ENCODE data around the gene UHRF2.
"Not testable (repeated sequence)": the region's sequence is repeated elsewhere in the genome, so short reads cannot be mapped to it uniquely, and the experiment has no call there.

The UHRF2 gene

GRCh38 chr9:6412487-6413364 lies at the start of gene UHRF2:
Gene UHRF2, plus strand, starts transcription at chr9:6413199. Its CDS starts 292 bp downstream, at chr9:6413491.
- DNase-seq (ENCODE audit: low spot score) = peak; percentile 98
- Mint-ChIP-seq H3K9me3 (no peaks in the 10 kb centered on the region), H3K36me3 (ENCODE audit: low read depth) (peaks cover 24% of the 10 kb centered on the region), H3K4me3 (peak within 1 kb of the TSS; percentile 92), H3K27ac (peak within 1 kb of the TSS; percentile 96), H3K4me1 (ENCODE audit: low read depth) (peaks cover 27% of the 10 kb centered on the region), H3K27me3 (ENCODE audit: low read depth) (no peaks in the 10 kb centered on the region)

- H3K36me3 Mint-ChIP-seq (ENCODE audit: low read depth) = peaks cover 2% of the 10 kb centered on the region
- no peak overlapping the region for H3K27ac Mint-ChIP-seq
These were observed 45.7 kb upstream of the UHRF2 start for GRCh38 chr9:6367128-6367890.

GRCh38 chr9:6368831-6369230 lies 44.2 kb upstream of the UHRF2 start:
- Mint-ChIP-seq H3K27me3 (ENCODE audit: low read depth) (no peaks in the 10 kb centered on the region), H3K36me3 (ENCODE audit: low read depth) (peaks cover 2% of the 10 kb centered on the region), H3K9me3 (peaks cover 7% of the 10 kb centered on the region), H3K4me3 (no peak overlapping the region), H3K27ac (no peak overlapping the region), H3K4me1 (ENCODE audit: low read depth) (no peaks in the 10 kb centered on the region)
- DNase-seq (ENCODE audit: low spot score) = no peak

More at GRCh38 chr9:6367128-6367890, 45.7 kb upstream of the UHRF2 start:
- no peak for DNase-seq (ENCODE audit: low spot score)
- no peak overlapping the region for H3K4me3 Mint-ChIP-seq
- no peaks in the 10 kb centered on the region for H3K27me3 Mint-ChIP-seq (ENCODE audit: low read depth)
- H3K9me3 Mint-ChIP-seq = peaks cover 3% of the 10 kb centered on the region
- H3K4me1 Mint-ChIP-seq (ENCODE audit: low read depth) = no peaks in the 10 kb centered on the region

GRCh38 chr9:6381477-6382012 lies 31.5 kb upstream of the UHRF2 start:
- Mint-ChIP-seq H3K9me3 (peaks cover 11% of the 10 kb centered on the region), H3K27me3 (ENCODE audit: low read depth) (peaks cover 12% of the 10 kb centered on the region)
- not testable (repeated sequence) for H3K36me3 Mint-ChIP-seq (ENCODE audit: low read depth); DNase-seq (ENCODE audit: low spot score); H3K27ac Mint-ChIP-seq; H3K4me1 Mint-ChIP-seq (ENCODE audit: low read depth); H3K4me3 Mint-ChIP-seq

DNA sequence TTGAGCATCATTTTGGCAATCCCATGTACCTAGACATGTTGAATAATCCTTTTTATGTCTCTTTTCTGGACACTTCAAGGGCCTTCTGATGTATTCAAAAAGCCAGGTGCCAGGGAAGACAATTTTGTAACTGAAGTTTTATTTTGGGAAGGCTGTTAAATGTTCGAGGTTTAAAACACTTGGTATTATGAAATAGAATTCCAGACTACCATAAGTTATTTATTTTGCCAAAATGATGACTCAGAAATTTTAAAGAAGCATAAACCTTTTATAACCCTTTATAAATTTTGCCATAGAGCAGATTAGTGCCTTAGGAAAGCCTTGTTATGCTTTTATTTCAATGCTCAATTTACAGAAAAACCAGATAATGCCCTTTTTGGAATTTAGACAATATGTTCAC lies 30.3 kb upstream of the UHRF2 start:
- peaks cover 8% of the 10 kb centered on the region for H3K9me3 Mint-ChIP-seq
- no peak overlapping the region for H3K27ac Mint-ChIP-seq
- no peak overlapping the region for H3K4me3 Mint-ChIP-seq
- peaks cover 12% of the 10 kb centered on the region for H3K27me3 Mint-ChIP-seq (ENCODE audit: low read depth)
- H3K4me1 Mint-ChIP-seq (ENCODE audit: low read depth) = no peaks in the 10 kb centered on the region
- DNase-seq (ENCODE audit: low spot score) = no peak
- no peaks in the 10 kb centered on the region for H3K36me3 Mint-ChIP-seq (ENCODE audit: low read depth)

GRCh38 chr9:6383551-6384225 lies 29.3 kb upstream of the UHRF2 start:
- Mint-ChIP-seq H3K4me1 (ENCODE audit: low read depth) (no peaks in the 10 kb centered on the region), H3K36me3 (ENCODE audit: low read depth) (no peaks in the 10 kb centered on the region), H3K27ac (no peak overlapping the region), H3K9me3 (peaks cover 8% of the 10 kb centered on the region), H3K4me3 (no peak overlapping the region), H3K27me3 (ENCODE audit: low read depth) (peaks cover 12% of the 10 kb centered on the region)
- DNase-seq (ENCODE audit: low spot score) = no peak

DNA sequence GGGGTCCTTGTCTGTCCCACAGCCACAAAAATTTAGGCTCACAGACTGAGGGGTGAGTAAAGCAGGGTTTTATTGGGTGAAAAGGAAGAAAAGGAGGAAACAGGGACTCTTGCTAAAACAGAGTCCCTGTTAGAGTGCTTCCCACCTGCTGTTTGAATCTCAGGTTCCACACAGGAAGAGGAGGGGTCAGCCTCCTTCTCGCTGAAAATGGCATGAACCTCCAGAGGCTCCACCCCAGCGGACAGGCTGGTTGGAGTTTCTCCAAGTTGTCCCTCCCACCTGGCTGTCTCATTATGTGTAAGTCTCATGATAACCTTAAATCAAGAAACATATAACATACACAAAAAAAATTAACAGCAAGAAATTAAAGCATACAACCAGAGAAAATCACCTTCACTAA lies 28.3 kb upstream of the UHRF2 start:
- Mint-ChIP-seq H3K9me3 (peaks cover 8% of the 10 kb centered on the region), H3K36me3 (ENCODE audit: low read depth) (no peaks in the 10 kb centered on the region), H3K4me1 (ENCODE audit: low read depth) (no peaks in the 10 kb centered on the region), H3K4me3 (no peak overlapping the region), H3K27ac (no peak overlapping the region), H3K27me3 (ENCODE audit: low read depth) (peaks cover 3% of the 10 kb centered on the region)
- no peak for DNase-seq (ENCODE audit: low spot score)

GRCh38 chr9:6399071-6399470 lies 13.9 kb upstream of the UHRF2 start:
- H3K4me1 Mint-ChIP-seq (ENCODE audit: low read depth) = no peaks in the 10 kb centered on the region
- DNase-seq (ENCODE audit: low spot score) = no peak
- no peaks in the 10 kb centered on the region for H3K9me3 Mint-ChIP-seq
- no peaks in the 10 kb centered on the region for H3K36me3 Mint-ChIP-seq (ENCODE audit: low read depth)
- H3K27ac Mint-ChIP-seq = no peak overlapping the region
- peaks cover 17% of the 10 kb centered on the region for H3K27me3 Mint-ChIP-seq (ENCODE audit: low read depth)
- H3K4me3 Mint-ChIP-seq = no peak overlapping the region

- Mint-ChIP-seq H3K27me3 (ENCODE audit: low read depth) (peaks cover 2% of the 10 kb centered on the region), H3K4me3 (no peak overlapping the region), H3K27ac (no peak overlapping the region), H3K36me3 (ENCODE audit: low read depth) (no peaks in the 10 kb centered on the region), H3K4me1 (ENCODE audit: low read depth) (peaks cover 5% of the 10 kb centered on the region), H3K9me3 (no peaks in the 10 kb centered on the region)
- DNase-seq (ENCODE audit: low spot score) = no peak
These were observed 7.6 kb upstream of the UHRF2 start for GRCh38 chr9:6405371-6405770.

DNA sequence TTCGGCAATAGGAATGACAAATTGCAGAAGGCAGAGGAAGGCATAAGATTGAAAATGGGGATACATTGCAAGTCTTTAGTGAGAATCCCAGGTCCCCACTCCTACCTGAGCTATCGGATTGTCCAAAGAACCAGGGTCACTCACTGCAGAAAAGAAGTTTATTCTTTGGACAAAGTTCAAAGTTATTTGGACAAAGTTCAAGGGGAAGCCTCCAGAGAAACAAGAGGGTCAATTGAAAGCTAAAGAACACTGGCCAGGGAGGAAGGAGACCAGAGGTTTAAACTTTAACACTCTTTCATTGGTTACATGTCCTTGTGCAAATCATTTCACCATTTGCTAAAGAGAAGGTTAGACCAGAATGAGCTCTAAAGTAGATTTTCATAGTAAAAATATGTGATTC lies 5.2 kb upstream of the UHRF2 start:
- Mint-ChIP-seq H3K9me3 (no peaks in the 10 kb centered on the region), H3K4me3 (no peak overlapping the region), H3K36me3 (ENCODE audit: low read depth) (no peaks in the 10 kb centered on the region), H3K27ac (no peak overlapping the region), H3K4me1 (ENCODE audit: low read depth) (peaks cover 5% of the 10 kb centered on the region), H3K27me3 (ENCODE audit: low read depth) (peaks cover 2% of the 10 kb centered on the region)
- DNase-seq (ENCODE audit: low spot score) = no peak

- DNase-seq (ENCODE audit: low spot score) = no peak
- H3K4me1 Mint-ChIP-seq (ENCODE audit: low read depth) = peaks cover 5% of the 10 kb centered on the region
- no peak overlapping the region for H3K4me3 Mint-ChIP-seq
- no peaks in the 10 kb centered on the region for H3K36me3 Mint-ChIP-seq (ENCODE audit: low read depth)
- no peak overlapping the region for H3K27ac Mint-ChIP-seq
- H3K27me3 Mint-ChIP-seq (ENCODE audit: low read depth) = peaks cover 2% of the 10 kb centered on the region
- H3K9me3 Mint-ChIP-seq = no peaks in the 10 kb centered on the region
These were observed 4.7 kb upstream of the UHRF2 start for GRCh38 chr9:6408320-6408719.

DNA sequence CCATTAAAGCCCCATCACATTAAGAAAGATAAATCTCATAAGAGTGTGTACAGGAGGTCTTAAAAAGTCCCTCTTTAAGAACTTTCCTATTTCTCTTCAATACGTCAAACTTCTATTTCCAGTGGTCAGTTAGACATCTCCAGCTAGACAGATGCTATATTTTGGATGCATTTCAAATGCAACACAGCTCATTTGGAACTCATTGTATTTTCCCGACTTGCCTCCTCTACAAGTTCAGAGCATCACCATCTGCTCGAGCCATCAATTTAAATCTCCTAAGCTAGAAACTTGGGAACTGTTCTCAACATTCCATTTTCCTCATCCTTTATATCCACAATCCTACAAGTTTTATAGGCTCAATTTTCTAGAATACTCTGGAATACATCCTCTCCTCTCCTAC lies 3.2 kb upstream of the UHRF2 start:
- Mint-ChIP-seq H3K36me3 (ENCODE audit: low read depth) (peaks cover 9% of the 10 kb centered on the region), H3K4me3 (no peak overlapping the region), H3K27me3 (ENCODE audit: low read depth) (peaks cover 2% of the 10 kb centered on the region), H3K27ac (no peak overlapping the region), H3K4me1 (ENCODE audit: low read depth) (peaks cover 6% of the 10 kb centered on the region), H3K9me3 (no peaks in the 10 kb centered on the region)
- DNase-seq (ENCODE audit: low spot score) = no peak

GRCh38 chr9:6410633-6411032 lies 2.4 kb upstream of the UHRF2 start:
- H3K9me3 Mint-ChIP-seq = no peaks in the 10 kb centered on the region
- peaks cover 15% of the 10 kb centered on the region for H3K4me1 Mint-ChIP-seq (ENCODE audit: low read depth)
- peaks cover 12% of the 10 kb centered on the region for H3K36me3 Mint-ChIP-seq (ENCODE audit: low read depth)
- H3K27ac Mint-ChIP-seq = no peak overlapping the region
- DNase-seq (ENCODE audit: low spot score) = no peak
- no peak overlapping the region for H3K4me3 Mint-ChIP-seq
- H3K27me3 Mint-ChIP-seq (ENCODE audit: low read depth) = peaks cover 2% of the 10 kb centered on the region
